HG02884 (cell line): ENCODE results near the gene GMCL1.
A peak's percentile ranks its signal among the peaks of the same experiment; 100 is the strongest.
"Not testable (repeated sequence)": the region's sequence is repeated elsewhere in the genome, so short reads cannot be mapped to it uniquely, and the experiment has no call there.

Source experiments
- ATAC-seq: cut with Tn5 transposase; IDR thresholded peaks from one replicate; pipeline ENCODE4 v1.9.1; 2021; ENCODE audit warnings: mild to moderate bottlenecking, moderate library complexity; ENCODE audit not compliant: unreplicated experiment

Gene GMCL1

DNA sequence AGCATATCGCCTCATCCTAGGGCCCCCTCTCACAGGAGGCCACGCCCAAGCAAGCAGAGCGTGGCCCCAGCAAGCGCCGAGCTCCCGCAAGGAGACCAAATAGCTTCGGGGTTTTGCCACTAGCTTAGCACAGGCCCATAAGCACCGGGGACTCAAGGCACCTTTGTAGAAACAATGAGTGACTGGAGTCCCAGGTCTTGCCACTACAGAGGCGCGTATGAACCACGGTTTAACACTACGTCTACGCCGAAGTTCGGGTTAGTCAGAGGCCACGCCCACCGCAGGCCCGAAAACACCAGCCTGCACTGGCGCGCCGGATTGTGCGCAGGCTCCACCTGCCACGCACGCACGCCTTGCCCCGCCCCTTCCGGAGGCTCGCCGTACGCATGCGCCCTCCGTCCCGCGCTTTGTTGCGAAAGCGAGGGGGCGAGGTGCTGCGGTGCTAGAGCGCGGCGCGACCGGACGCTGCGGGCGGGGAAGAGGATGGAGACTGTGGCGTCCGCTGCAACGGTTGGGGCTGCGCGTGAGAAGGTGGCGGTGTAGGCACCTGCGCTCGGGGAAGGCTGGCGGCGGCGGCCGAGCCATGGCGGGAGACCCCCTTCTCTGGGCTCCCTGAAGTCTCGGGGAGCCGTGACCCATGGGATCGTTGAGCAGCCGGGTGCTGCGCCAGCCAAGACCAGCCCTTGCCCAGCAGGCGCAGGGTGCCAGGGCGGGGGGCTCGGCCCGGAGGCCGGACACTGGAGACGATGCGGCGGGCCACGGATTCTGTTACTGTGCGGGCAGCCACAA is at the start of gene GMCL1:
Gene GMCL1 (plus strand): TSS at position 405 of the 789 bp plus-strand sequence. CDS start 233 bp downstream, at position 638.
- peak; percentile 88 for ATAC-seq

DNA sequence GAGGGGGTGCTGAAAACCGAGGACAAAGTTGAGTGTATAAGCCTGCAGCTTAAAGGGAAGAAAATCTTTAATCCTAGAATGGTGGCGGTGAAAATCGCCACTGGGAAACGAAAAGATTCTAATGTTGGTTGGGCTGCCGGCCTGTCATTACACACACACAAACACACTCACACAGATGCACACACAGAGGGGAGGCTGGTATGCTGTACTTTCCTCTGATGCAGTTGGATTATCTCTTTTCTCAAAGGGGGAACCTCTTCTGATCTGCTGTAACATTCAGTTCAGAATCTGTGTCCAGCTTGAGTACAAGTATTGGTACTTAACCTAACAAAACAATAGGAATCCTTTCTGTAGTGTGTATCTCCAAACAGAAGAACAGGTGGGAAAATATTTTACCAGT is 48.5 kb upstream of the GMCL1 start:
- no peak for ATAC-seq

DNA sequence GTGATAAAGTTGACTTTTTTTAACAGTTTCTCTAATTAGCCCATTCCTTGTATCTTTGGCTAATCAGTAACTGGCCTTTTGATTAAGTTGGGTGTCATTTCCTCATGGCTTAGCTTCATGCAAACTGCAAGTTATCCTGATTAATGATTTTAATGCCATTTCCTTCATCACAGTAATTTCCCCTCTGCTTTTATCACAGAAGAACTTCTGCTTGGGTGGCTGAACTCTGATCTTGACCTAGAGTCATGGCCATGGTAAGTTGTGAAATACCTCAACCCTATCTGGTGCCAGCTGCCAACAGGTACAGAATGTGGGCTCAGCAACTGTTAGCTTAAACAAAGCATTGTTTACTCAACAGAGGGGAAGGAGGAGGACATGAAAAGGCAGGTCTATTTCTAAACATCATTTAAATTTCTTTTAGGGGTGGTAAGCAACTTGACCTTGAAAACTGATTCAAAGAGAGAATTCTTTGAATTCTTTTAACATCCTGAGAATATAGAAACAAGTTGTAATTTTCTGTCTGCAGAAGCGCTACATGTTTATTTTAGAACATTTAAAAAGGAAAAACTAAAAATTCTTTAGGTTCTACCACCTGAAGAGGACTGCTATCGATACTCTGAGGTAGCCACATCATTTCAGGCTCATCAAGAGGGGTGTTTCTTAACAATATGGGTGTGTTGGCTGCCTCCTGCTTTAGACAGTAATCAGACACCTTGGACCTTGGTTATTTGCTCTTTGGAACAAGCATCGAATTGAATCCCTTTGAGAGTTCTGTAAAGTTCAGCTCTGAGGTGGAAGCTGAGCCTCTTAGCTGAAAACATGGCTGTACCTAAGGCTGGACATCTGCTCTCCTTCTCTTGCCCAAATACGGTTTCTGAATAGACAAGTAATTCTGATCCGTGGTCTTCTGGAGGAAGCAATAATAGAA is 47.9 kb upstream of the GMCL1 start:
- no peak for ATAC-seq

DNA sequence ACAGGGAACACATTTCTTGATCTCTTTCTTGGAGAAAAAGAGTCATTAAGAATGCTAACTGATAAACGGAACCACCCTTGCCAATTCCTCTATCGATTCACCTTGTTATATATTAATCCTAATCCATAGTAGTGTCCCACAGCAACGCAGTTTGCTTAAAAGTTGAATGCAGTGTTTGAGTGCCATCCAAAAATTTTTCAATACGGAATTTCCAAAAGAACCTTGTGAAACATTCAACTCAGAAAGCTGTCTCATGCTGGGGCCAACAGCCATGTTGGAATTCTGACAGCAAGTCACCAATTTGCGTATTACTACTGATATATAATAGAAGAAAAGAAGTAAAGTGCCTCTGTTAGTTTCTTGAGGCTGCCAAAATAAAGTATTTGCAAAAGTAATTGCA is 45.2 kb upstream of the GMCL1 start:
- ATAC-seq: no peak

- ATAC-seq: no peak
Measured at GRCh38 chr2:69785358-69785757, 44.1 kb upstream of the GMCL1 start.

GRCh38 chr2:69786052-69786560 is 43.4 kb upstream of the GMCL1 start:
- ATAC-seq: no peak

DNA sequence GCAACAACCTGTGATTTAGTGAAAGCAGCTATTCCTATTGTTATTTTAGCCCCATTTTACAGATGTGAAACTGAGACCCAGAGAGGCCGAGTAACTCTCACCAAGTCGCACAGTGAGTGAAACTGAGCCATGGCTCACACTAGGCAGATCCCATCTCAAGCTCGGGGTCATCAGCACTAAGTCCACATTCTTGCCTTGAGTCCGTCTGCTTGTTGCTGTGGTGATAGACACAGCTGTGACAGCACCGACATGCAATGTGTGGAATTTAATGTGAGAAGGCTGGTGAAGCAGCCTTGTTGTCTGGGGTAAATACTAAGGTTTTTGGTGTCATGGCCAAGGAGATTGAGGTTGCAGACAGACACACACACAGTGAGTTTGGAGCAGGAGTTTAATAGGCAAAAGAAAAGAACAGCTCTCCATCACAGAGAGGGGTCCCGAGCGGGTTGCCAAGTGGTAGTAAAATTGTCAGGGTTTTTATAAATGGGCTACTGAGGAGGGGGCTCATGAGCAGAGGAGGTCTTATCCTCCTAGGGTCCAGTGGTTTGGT is 40.2 kb upstream of the GMCL1 start:
- peak; percentile 44 for ATAC-seq

- peak; percentile 48 for ATAC-seq
Measured at GRCh38 chr2:69789772-69790600, 39.5 kb upstream of the GMCL1 start.

GRCh38 chr2:69790601-69790959 is 38.9 kb upstream of the GMCL1 start:
- no peak for ATAC-seq

DNA sequence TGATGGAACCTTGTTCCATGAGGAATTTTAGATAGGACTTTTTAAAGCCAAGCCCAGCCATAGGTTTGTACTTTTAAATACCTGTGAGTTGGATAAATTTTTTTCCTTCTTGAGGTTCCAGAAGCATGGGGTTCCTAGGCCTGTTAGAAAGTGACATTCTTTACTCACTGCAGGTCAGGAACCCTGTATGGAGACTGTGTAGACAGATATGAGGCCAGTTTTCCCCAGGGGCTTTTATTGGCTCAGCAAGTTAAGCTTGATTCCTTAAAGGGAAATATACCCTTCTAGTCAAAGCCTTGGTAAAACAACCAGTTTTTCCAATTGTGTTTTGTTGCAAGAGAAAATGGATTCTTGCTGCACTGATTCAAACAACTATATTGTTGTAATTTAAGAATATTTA is 38.4 kb upstream of the GMCL1 start:
- ATAC-seq: no peak

DNA sequence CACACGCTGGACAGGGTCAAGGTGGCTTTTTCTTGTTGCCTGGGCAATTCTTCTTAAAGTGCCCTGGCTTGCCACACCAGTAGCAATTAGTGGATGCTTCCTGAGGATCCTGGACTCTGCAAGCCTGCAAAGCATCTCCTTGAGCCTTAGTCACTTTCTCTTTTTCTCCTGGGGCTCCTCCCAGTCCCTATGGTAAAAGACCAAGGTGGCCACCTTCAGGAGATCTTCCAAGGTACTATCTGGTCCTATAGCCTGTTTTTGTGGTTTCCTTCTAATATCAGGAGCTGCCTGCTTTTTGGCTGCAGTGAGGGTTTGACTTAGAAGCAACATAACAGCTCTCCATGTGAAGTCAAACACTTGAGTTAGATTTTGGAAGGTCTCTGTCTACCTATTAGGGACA is 33.3 kb upstream of the GMCL1 start:
- no peak for ATAC-seq

GRCh38 chr2:69797235-69797634 is 32.2 kb upstream of the GMCL1 start:
- ATAC-seq: no peak

DNA sequence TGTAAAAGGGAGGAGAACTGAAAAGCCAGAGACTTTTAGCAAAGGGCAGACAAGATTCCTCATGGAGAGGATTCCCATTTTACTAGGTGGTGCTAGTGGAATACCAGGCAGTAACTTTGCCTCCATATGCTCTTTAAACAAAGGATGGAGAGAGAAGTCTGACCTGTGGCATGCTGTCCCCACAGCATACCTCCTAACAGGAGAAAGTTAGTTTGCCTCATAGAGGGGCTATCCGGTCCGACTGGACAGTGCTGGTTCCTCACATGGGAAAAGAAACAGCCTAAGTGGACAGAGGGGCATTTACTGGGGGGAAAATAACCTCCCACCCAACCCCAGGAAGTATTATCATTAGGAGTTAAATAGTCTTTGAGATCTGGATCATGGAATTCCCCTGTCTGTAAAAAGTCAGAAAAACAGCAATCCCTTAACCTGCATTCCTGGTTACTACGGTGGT is 31.6 kb upstream of the GMCL1 start:
- no peak for ATAC-seq

- peak; percentile 6 for ATAC-seq
Measured at GRCh38 chr2:69798290-69798908, 31.1 kb upstream of the GMCL1 start.

DNA sequence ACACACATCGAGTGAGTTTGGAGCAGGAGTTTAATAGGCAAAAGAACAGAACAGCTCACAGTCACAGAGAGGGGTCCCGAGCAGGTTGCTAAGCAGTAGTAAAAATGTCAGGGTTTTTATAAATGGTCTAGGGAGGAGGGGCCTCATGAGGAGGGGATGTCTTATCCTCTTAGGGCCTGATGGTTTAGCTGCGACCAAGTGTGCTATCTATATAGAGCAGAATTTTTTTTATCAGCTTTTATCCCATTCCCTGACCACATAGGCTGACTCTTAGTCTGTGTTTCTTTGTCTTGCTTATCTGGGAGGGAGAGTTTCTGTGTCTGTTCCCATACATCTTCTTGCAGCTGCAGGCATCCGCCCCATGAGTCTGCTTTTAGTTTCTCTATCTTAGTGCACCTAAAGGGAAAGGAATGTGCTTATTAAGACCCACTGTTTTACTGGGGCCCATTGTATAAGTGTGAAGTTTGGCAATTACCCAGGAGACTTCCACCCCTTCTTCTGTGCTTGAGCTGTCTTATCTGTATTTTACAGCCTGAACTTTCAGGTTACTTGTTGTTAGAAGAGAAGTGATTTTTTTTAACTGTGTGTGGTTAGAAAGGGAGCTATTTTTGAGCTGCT is 30.4 kb upstream of the GMCL1 start:
- ATAC-seq: peak; percentile 45

DNA sequence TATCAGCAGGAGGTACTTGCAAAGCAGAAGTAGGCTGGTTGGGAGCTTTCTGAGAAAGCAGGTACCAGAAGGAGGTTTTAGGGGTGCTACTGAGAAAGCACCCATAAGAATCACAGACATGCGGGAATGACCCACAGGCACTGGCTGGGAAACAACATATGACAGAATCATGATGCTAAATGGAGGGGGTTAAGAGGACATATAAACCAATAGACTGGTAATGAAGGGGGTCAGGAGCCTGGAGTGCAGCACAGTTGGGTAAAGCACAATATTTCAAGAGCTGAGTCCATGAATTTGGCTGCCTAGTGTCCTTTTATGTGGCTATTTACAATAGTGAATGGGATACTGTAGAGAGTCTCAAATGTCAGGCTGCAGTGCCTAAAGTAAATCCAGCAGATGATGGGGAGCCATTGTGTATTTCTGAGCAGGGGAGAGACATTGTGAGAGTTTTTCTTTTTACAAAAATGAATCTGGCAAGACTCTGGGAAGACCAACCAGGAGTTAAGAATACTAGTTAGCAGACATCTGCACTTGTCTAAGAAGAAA is 27.6 kb upstream of the GMCL1 start:
- ATAC-seq: no peak

- ATAC-seq: not testable (repeated sequence)
Measured at GRCh38 chr2:69802781-69803367, 26.6 kb upstream of the GMCL1 start.

DNA sequence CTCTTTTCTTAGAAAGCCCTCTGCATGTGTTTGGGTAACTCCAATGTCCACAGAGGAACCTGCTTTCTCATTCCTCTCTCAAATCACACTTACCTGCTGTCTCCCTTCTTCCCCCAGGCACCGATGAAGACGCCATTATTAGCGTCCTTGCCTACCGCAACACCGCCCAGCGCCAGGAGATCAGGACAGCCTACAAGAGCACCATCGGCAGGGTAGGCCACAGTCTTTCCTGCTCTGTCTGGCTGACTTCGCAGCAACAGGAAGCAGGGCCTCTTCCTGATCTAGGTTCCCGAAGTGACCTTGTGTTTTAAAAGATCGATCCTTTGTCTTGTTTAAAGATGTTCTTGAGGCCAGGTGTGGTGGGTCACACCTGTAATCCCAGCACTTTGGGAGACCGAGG is 25.0 kb upstream of the GMCL1 start:
- no peak for ATAC-seq

GRCh38 chr2:69805887-69806286 is 23.6 kb upstream of the GMCL1 start:
- ATAC-seq: no peak
